HepG2 (cell line): ENCODE data around the gene NCOA5. TPM values are rescaled to one million over a fixed set of nuclear protein-coding genes. Genes with fewer than 3 reads are reported as not detected.
A peak's percentile ranks its signal among the peaks of the same experiment; 100 is the strongest.

Experiments
- ARNT ChIP-seq: fragments of 450-650 bp; IDR thresholded peaks from 2 replicates; pipeline ENCODE4 v1.6.1; 2017
- CEBPG ChIP-seq: IDR thresholded peaks from 2 replicates; pipeline ENCODE4 v1.6.1; 2016
- DMTF1 ChIP-seq: sonication (generic); formaldehyde crosslinking; IDR thresholded peaks from 2 replicates; pipeline ENCODE4 v1.4.0; 2020; ENCODE audit warnings: mild to moderate bottlenecking, missing genetic modification reagents
- ISX ChIP-seq: sonication (generic); formaldehyde crosslinking; conservative IDR thresholded peaks from 2 replicates; pipeline ENCODE4 v1.5.0; 2020; ENCODE audit warnings: missing genetic modification reagents
- LCORL ChIP-seq, 2 experiments: fragments of 450-650 bp in 1 of 2; sonication (generic) in 1 of 2; formaldehyde crosslinking in 1 of 2; IDR thresholded peaks; 2 replicates each; pipeline versions ENCODE4 v1.5.0 to v1.6.1; 2017 to 2020; ENCODE audit warnings: antibody characterized with exemption in 1 of 2, missing genetic modification reagents in 1 of 2
- ONECUT2 ChIP-seq: sonication (generic); formaldehyde crosslinking; IDR thresholded peaks from 2 replicates; pipeline ENCODE4 v1.4.0; 2020; ENCODE audit warnings: missing genetic modification reagents
- SAFB2 ChIP-seq: sonication (generic); formaldehyde crosslinking; IDR thresholded peaks from 2 replicates; pipeline ENCODE4 v1.5.1; 2020; ENCODE audit warnings: missing genetic modification reagents, low read depth, mild to moderate bottlenecking, borderline replicate concordance
- SAP130 ChIP-seq: IDR thresholded peaks from 2 replicates; pipeline ENCODE4 v1.6.1; 2016; ENCODE audit warnings: low read depth
- TAF15 ChIP-seq: fragments of 200-400 bp; formaldehyde crosslinking; IDR thresholded peaks from one replicate; pipeline ENCODE4 v1.6.1; 2018; ENCODE audit warnings: mild to moderate bottlenecking, low read depth, low read length; ENCODE audit not compliant: poor library complexity, severe bottlenecking
- ZFP36 ChIP-seq: fragments of 150-350 bp; IDR thresholded peaks from 2 replicates; pipeline ENCODE4 v1.6.1; 2018; ENCODE audit warnings: borderline replicate concordance, low read length, low read depth; ENCODE audit not compliant: partially characterized antibody
- ZNF121 ChIP-seq: sonication (generic); formaldehyde crosslinking; IDR thresholded peaks from 2 replicates; pipeline ENCODE4 v1.5.0; 2020; ENCODE audit warnings: mild to moderate bottlenecking, missing genetic modification reagents
- ZNF18 ChIP-seq: sonication (generic); formaldehyde crosslinking; IDR thresholded peaks from 2 replicates; pipeline ENCODE4 v1.8.0; 2022; ENCODE audit warnings: mild to moderate bottlenecking, missing genetic modification reagents; ENCODE audit not compliant: insufficient replicate concordance
- ZNF275 ChIP-seq: sonication (generic); formaldehyde crosslinking; IDR thresholded peaks from 2 replicates; pipeline ENCODE4 v1.8.0; 2022; ENCODE audit warnings: missing genetic modification reagents, mild to moderate bottlenecking, inconsistent platforms, borderline replicate concordance
- ZNF362 ChIP-seq: sonication (generic); formaldehyde crosslinking; IDR thresholded peaks from 2 replicates; pipeline ENCODE4 v1.4.0; 2020; ENCODE audit warnings: missing genetic modification reagents, mild to moderate bottlenecking, borderline replicate concordance
- ZNF558 ChIP-seq: sonication (generic); formaldehyde crosslinking; IDR thresholded peaks from 2 replicates; pipeline ENCODE4 v1.9.0; 2022; ENCODE audit warnings: mild to moderate bottlenecking, missing genetic modification reagents, borderline replicate concordance
- ZNF572 ChIP-seq: sonication (generic); formaldehyde crosslinking; IDR thresholded peaks from 2 replicates; pipeline ENCODE4 v1.5.1; 2020; ENCODE audit warnings: mild to moderate bottlenecking, missing genetic modification reagents
- polyA plus RNA-seq, 8 experiments: library from polyadenylated mRNA; depleted of rRNA in 3 of 8; stranded (reverse) in 7 of 8; unstranded in 1 of 8; fragments of >200 nt; fragmentation: Illumina TruSeq in 4 of 8; extraction: Trizol in 4 of 8; gene quantifications; 2 replicates each; pipeline versions ENCODE4 v1.2.1 to v1.2.3, GENCODE V29; 2011 to 2016; ENCODE audit warnings: low read depth in 4 of 8, missing spikeins in 1 of 8, mixed read lengths in 1 of 8; ENCODE audit not compliant: insufficient read depth in 1 of 8
- total RNA-seq, 5 experiments: library from RNA; depleted of rRNA; stranded (reverse); fragments of >200 nt; fragmentation: Illumina TruSeq; extraction: Trizol; gene quantifications; 2 replicates each; pipeline ENCODE4 v1.2.3, GENCODE V29; 2016; ENCODE audit warnings: low read depth in 1 of 5
- TF ChIP-seq, protein P1 (sequence below): sonication (generic); formaldehyde crosslinking; IDR thresholded peaks from 2 replicates; pipeline ENCODE4 v1.5.0; 2020; ENCODE audit warnings: missing genetic modification reagents, mild to moderate bottlenecking, borderline replicate concordance
- TF ChIP-seq, protein P2 (sequence below): sonication (generic); formaldehyde crosslinking; IDR thresholded peaks from 2 replicates; pipeline ENCODE4 v1.5.0; 2020; ENCODE audit warnings: missing genetic modification reagents

Gene NCOA5
- total and polyA plus RNA-seq, 2 of the 13 experiments (the other 11 are each of a cell fraction or from before 2014, with no cell fraction given) = 16.5 to 28.4 TPM

GRCh38 chr20:46089417-46090388, at the start of gene NCOA5 (continued):
- TF ChIP-seq ZNF572 (CRISPR knock-in tag) (no peak), SAP130 (CRISPR knock-in tag) (peak; percentile 99), ARNT (no peak), LCORL (IDR thresholded peaks at IDR 0.05) (no peak), LCORL (CRISPR knock-in tag; IDR thresholded peaks at IDR 0.05) (peak; percentile 74), DMTF1 (no peak), ZNF18 (CRISPR knock-in tag) (peak; percentile 93), SAFB2 (CRISPR knock-in tag) (peak; percentile 99), ONECUT2 (CRISPR knock-in tag) (peak; percentile 55), ZNF121 (peak; percentile 60; the same call in 1 of the 2 replicates), ZNF558 (CRISPR knock-in tag) (peak; percentile 91; the same call in 1 of the 2 replicates), ZNF362 (CRISPR knock-in tag) (peak; percentile 51; the same call in 1 of the 2 replicates), CEBPG (peak; percentile 91), ZFP36 (peak; percentile 4), TAF15 (peak; percentile 82), ZNF275 (CRISPR knock-in tag) (peak; percentile 6; the same call in 1 of the 2 replicates), ISX (CRISPR knock-in tag) (peak; percentile 71; the same call in 1 of the 2 replicates)
- TF ChIP-seq, protein P1, sequence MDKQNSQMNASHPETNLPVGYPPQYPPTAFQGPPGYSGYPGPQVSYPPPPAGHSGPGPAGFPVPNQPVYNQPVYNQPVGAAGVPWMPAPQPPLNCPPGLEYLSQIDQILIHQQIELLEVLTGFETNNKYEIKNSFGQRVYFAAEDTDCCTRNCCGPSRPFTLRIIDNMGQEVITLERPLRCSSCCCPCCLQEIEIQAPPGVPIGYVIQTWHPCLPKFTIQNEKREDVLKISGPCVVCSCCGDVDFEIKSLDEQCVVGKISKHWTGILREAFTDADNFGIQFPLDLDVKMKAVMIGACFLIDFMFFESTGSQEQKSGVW (CRISPR knock-in tag) = no peak
- TF ChIP-seq, protein P2, sequence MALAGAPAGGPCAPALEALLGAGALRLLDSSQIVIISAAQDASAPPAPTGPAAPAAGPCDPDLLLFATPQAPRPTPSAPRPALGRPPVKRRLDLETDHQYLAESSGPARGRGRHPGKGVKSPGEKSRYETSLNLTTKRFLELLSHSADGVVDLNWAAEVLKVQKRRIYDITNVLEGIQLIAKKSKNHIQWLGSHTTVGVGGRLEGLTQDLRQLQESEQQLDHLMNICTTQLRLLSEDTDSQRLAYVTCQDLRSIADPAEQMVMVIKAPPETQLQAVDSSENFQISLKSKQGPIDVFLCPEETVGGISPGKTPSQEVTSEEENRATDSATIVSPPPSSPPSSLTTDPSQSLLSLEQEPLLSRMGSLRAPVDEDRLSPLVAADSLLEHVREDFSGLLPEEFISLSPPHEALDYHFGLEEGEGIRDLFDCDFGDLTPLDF (CRISPR knock-in tag) = peak; percentile 97
